HG03558 (cell line): Measurements from ENCODE around the gene SLC19A1.

ENCODE experiments used
- ATAC-seq: cut with Tn5 transposase; IDR thresholded peaks from one replicate; pipeline ENCODE4 v1.9.1; 2021; ENCODE audit warnings: moderate number of reproducible peaks; ENCODE audit not compliant: unreplicated experiment; ENCODE audit errors: extremely low read depth

Gene SLC19A1

GRCh38 chr21:45559216-45560105 lies 17.2 kb upstream of the SLC19A1 start:
- ATAC-seq: no peak

DNA sequence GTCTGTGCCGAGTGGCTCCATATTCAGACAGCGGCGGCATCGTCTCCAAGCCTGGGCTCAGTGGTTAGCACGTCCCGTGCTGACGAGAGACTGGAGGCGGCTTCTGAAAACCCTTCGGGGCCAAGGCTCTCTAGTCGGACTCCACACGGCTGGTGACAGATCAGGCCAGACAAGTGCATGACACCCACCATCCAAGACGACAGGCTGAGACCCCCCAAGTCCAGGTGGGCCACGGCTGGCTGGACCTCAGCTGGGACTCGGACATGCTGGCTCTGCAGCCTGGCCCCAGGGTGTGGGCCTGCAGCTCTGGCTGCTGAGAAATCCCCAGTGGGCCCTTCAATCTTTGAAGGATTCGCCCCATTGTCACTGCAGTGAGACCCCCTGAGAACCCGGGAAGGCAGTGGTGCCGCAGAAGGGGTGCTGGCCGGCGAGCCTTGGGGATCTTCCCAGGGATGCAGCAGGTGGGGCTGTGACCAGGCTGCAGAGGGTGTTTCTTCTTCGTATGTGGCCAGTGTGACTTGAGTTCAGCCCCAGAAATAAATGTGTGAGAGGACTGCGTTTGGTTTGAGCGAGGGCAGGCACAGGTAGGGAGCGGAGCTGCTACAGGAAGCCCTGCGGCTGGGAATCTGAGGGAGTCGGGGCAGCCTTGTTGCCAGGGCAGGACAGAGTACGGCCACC lies 15.9 kb upstream of the SLC19A1 start:
- ATAC-seq: no peak

- no peak for ATAC-seq
Observed at GRCh38 chr21:45557616-45558043, 15.4 kb upstream of the SLC19A1 start.

DNA sequence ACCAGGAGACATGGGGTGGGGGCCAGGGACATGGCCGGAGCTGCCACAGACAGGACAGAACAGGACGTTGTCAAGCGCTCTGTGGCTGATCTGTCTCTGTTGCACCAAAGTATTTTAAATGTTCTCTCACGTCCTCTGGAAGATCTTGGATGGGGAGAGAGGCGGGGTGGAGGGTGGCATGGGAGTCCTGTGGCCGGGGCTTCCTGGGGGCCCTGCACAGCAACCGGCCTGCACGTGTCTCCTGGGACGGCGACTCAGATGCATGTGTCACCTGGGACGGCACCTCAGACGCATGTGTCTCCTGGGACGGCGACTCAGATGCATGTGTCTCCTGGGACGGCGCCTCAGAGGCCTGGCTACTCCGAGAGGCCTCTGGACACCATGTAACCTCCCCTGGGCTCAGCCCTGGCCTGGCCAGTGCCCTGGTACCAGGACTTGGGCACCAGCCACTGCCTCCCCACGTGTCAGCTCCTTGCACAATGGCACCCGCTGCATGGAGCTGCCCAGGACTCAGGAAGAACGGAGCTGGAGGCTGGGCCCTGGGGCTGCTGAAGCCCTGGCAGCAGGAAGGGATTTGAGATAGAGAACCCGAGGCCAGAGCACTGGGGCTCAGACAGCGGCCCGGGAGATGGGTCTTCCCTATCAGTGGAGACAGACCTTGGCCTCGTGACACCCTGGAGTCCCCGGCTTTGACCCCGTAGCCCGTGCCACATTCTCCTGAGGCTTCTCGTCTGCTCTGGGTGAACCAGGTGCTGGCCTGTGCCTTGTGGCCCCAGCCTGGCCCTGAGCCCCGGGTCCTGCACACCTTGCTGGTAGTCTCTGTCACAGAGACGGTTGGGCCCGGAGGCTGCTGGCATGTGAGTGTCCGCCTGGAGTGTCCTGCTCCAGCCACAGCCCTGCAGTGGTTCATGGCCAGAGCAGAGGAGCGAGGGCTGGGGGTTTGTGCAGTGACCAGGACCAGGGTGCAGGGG lies 14.7 kb upstream of the SLC19A1 start:
- no peak for ATAC-seq

GRCh38 chr21:45556302-45556644 lies 14.0 kb upstream of the SLC19A1 start:
- ATAC-seq: no peak

GRCh38 chr21:45555557-45556301 lies 13.5 kb upstream of the SLC19A1 start:
- no peak for ATAC-seq

DNA sequence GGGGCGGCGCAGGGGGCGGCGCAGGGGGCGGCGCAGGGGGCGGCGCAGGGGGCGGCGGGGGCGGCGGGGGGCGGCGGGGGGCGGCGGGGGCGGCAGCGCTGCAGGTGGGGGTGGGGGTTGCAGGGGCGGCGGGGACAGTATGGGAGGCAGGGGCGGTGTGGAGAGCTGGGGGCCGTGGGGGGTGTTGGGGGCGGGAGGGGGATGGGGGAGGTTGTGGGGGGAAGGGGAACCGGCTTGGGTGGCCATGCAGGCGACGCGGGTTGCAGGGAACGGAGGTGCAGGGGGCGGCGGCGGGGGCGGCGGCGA lies 13.0 kb upstream of the SLC19A1 start:
- no peak for ATAC-seq

DNA sequence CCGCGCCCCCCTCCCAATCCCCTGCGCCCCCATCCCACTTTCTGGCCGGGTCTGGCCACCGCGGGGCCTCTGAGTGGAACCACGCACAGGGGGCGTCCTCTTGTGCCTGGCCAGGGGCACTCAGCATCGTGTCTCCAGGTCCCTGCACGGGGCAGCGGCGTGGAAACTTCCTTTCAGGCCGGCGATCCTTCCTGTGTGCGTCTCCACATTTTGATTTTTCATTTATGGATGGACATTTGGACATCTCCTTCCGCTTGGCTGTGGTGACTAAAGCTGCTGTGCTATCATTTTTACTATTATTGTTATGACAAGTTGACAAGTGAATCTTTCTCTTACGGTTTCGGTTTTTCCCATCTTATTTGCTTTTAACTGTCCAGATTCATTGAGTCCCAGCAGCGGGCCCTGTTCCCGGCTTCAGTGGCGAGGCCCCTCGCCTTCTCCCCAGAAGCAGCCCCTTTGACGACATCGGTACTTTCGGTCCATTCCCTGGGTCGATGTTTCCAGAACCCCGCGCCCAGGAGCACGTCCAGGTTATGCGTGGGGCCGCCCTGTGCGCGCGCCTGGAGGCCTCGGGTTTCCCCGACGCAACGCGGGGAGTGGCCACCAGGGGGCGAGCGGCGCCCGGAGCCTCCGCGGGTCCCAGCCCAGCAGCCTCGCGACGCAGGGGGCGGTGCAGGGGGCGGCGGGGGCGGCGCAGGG lies 12.4 kb upstream of the SLC19A1 start:
- ATAC-seq: no peak

GRCh38 chr21:45552696-45553391 lies 10.6 kb upstream of the SLC19A1 start:
- no peak for ATAC-seq

GRCh38 chr21:45551783-45552695 lies 9.8 kb upstream of the SLC19A1 start:
- no peak for ATAC-seq

DNA sequence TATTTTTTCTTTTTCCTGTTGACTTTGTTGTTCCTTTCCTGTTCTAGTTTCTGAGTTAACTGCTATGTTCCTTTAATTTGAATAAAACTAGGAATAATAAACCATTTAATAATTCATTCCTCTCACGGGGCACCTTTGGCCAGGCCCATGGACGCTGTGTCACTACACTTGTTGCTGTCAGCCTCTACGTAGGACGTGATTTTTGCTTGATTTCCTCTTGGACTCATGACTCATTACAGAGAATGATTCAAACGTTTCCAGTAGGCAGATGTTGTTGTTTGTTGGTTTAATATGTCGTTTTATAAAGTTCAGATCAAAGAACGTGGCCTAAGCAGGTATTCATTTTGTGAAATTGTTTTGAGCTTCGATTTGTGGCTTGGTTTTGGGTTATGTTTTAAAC lies 9.1 kb upstream of the SLC19A1 start:
- no peak for ATAC-seq

DNA sequence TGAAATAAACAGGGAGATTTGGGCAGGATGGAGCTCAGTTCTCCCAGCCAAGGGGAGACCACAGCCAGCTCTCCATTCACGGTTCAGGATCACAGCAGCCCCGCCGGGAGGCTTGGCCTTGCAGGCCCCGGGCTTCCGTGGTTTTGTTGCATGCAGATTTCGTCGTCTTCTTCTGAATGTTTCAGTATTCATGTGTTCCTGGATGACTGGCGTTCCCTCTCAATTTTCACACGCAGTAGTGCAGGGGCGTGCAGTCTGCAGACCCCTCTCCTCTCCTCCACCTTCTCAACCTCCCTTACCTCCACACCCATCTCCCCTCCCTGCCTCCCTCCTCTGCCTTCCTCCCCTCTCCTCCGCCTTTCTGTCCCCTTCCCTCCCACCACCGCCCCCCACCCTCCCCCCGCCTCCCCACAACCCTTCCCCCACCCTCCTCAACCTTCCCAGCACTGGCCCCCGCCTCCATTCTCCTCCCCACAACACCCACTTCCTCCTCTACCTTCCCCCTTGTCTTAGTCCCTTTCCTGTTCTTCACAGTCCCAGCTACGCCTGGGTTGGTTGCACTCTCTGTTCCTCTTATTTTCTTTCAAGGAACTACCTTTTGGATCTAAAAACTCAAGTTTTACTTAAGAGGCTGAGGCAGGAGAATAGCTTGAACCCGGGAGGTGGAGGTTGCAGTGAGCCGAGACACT lies 8.4 kb upstream of the SLC19A1 start:
- no peak for ATAC-seq

GRCh38 chr21:45549626-45550463 lies 7.6 kb upstream of the SLC19A1 start:
- ATAC-seq: no peak

GRCh38 chr21:45548711-45549491 lies 6.7 kb upstream of the SLC19A1 start:
- no peak for ATAC-seq

- no peak for ATAC-seq
Observed at GRCh38 chr21:45547545-45547900, 5.3 kb upstream of the SLC19A1 start.
